Fibroblast of lung (primary cell): ENCODE data around the gene RELCH.

Source experiments
- CTCF ChIP-seq, 2 donors: IDR thresholded peaks in 1 of 2; conservative IDR thresholded peaks in 1 of 2; 1 replicate in 1 of 2; 2 replicates in 1 of 2; pipeline ENCODE4 v1.5.1; 2011 to 2012; ENCODE audit warnings: low read length in 2 of 2, control low read depth in 1 of 2, inconsistent platforms in 1 of 2, low read depth in 1 of 2, mild to moderate bottlenecking in 1 of 2
- EZH2 ChIP-seq: IDR thresholded peaks from 2 replicates; pipeline ENCODE4 v1.5.1; 2012; ENCODE audit warnings: low read length, control low read depth, mild to moderate bottlenecking; ENCODE audit errors: missing control alignments

- TF ChIP-seq CTCF (conservative IDR thresholded peaks at IDR 0.05 in 1 of 2, IDR thresholded peaks at IDR 0.05 in 1 of 2; ENCODE audit: low read depth in 1 of 2, low read length in 2 of 2): no peak
- TF ChIP-seq EZH2: no peak
These were observed 42.7 kb upstream of the RELCH start for GRCh38 chr18:62144338-62144737.
